Naive thymus-derived CD4-positive, alpha-beta T cell (primary cell): ENCODE data around the gene PET100. TPM values are rescaled to one million over a fixed set of nuclear protein-coding genes. Genes with fewer than 3 reads are reported as not detected.

Experiments used
- ATAC-seq: fragments of 150-1000 bp; cut with Tn5 transposase; 2 replicates; pipeline ENCODE4 v1.10.0; 2021; ENCODE audit warnings: mild to moderate bottlenecking, moderate library complexity
- CTCF ChIA-PET: fragments of 350-600 bp; sonication (Branson Sonifier 250); formaldehyde crosslinking; loops from one replicate; lab custom pipeline; 2021; ENCODE audit warnings: antibody characterized with exemption; lab: Charles Lee
- POLR2A ChIA-PET: fragments of 350-600 bp; sonication (Branson Sonifier 250); formaldehyde crosslinking; loops from one replicate; lab custom pipeline; 2021; ENCODE audit warnings: antibody characterized with exemption, inconsistent platforms; lab: Charles Lee
- DNase-seq, 9 donors: peaks; one replicate each; pipeline versions ENCODE4 v3.0.0 to v3.0.0-alpha.2; 2020 to 2022; ENCODE audit warnings: mixed read lengths in 1 of 9
- H3K27ac ChIP-seq: one replicate; pipeline ENCODE4 v1.7.0; 2013; ENCODE audit warnings: mild to moderate bottlenecking, low read depth, low read length, moderate library complexity
- H3K27me3 ChIP-seq, 2 donors: one replicate each; pipeline ENCODE4 v1.7.0; 2013; ENCODE audit warnings: low read length in 2 of 2, mild to moderate bottlenecking in 2 of 2, moderate library complexity in 2 of 2; ENCODE audit not compliant: control insufficient read depth in 2 of 2, insufficient read depth in 2 of 2
- H3K36me3 ChIP-seq, 3 experiments: 1 replicate in 2 of 3; 2 replicates in 1 of 3; pipeline ENCODE4 v1.7.0; 2013; ENCODE audit warnings: low read length in 3 of 3, mild to moderate bottlenecking in 3 of 3, moderate library complexity in 1 of 3; ENCODE audit not compliant: insufficient read depth in 3 of 3, control insufficient read depth in 2 of 3
- H3K4me1 ChIP-seq, 2 donors: one replicate each; pipeline ENCODE4 v1.7.0; 2013; ENCODE audit warnings: low read length in 2 of 2, mild to moderate bottlenecking in 2 of 2, moderate library complexity in 1 of 2; ENCODE audit not compliant: control insufficient read depth in 2 of 2, insufficient read depth in 2 of 2
- H3K4me3 ChIP-seq: 2 replicates; pipeline ENCODE4 v1.7.0; 2013; ENCODE audit warnings: mild to moderate bottlenecking, low read length
- H3K9me3 ChIP-seq, 3 experiments: 1 replicate in 2 of 3; 2 replicates in 1 of 3; pipeline ENCODE4 v1.7.0; 2013; ENCODE audit warnings: low read length in 3 of 3; ENCODE audit not compliant: control insufficient read depth in 2 of 3
- H3K27ac Mint-ChIP-seq, 9 donors: one replicate each; pipeline ENCODE4 v1.8.0; 2020 to 2022; ENCODE audit warnings: mixed read lengths in 9 of 9, mild to moderate bottlenecking in 8 of 9, moderate library complexity in 5 of 9, inconsistent platforms in 2 of 9
- H3K27me3 Mint-ChIP-seq, 5 donors: one replicate each; pipeline ENCODE4 v1.8.0; 2021 to 2022; ENCODE audit warnings: mixed read lengths in 5 of 5, mild to moderate bottlenecking in 1 of 5
- H3K36me3 Mint-ChIP-seq, 5 donors: one replicate each; pipeline ENCODE4 v1.8.0; 2020 to 2022; ENCODE audit warnings: mixed read lengths in 5 of 5, mild to moderate bottlenecking in 3 of 5, inconsistent platforms in 1 of 5
- H3K4me1 Mint-ChIP-seq, 7 donors: one replicate each; pipeline ENCODE4 v1.8.0; 2020 to 2022; ENCODE audit warnings: mixed read lengths in 7 of 7, mild to moderate bottlenecking in 3 of 7, inconsistent platforms in 1 of 7
- H3K4me3 Mint-ChIP-seq, 10 donors: one replicate each; pipeline ENCODE4 v1.8.0; 2020 to 2022; ENCODE audit warnings: mild to moderate bottlenecking in 10 of 10, mixed read lengths in 10 of 10, moderate library complexity in 6 of 10, inconsistent platforms in 2 of 10
- H3K9me3 Mint-ChIP-seq, 11 donors: one replicate each; pipeline ENCODE4 v1.8.0; 2020 to 2022; ENCODE audit warnings: mixed read lengths in 11 of 11, mild to moderate bottlenecking in 4 of 11, inconsistent platforms in 1 of 11, moderate library complexity in 1 of 11
- intact Hi-C, 2 donors: fragments of 100-400 bp; cut with micrococcal nuclease; formaldehyde crosslinking; loops; one replicate each; pipeline ENCODE4 v1.15.1; 2023
- polyA plus RNA-seq, 2 donors: library from polyadenylated mRNA; unstranded; fragments of 300-500 nt; fragmentation: Illumina TruSeq; gene quantifications; one replicate each; pipeline ENCODE4 v1.2.3, GENCODE V29; 2021
- total RNA-seq, 6 experiments: library from RNA in 5 of 6; stranded (reverse) in 5 of 6; gene quantifications; 1 replicate in 5 of 6; 2 replicates in 1 of 6; pipeline ENCODE4 v1.2.3 and lab custom pipeline; 2021 to 2026

The PET100 gene
- total and polyA plus RNA-seq, 7 experiments from 2014 or later, result 112 to 274 (median 127) TPM

DNA sequence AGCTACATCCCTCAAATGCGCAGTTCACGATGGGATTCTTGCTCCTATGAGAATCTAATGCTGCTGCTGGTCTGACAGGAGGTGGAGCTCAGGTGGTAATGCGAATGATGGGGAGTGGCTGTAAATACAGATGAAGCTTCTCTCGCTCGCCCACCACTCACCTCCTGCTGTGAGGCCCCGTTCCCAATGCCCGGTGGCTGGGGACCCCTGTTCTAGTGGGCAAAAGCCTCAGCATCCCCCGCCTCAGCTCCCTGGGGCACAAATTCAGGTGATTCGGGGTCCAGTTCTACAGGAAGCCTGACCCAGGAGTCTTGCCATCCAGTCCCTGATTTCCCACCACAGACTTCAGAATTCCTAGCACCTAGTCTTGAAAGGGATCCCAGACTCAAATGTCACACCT, 42.9 kb downstream of the PET100 start:
- Mint-ChIP-seq H3K4me1 (peaks cover 24 to 37% (median 31%) of the 10 kb centered on the region in 7 donors), H3K4me3 (no peak overlapping the region), H3K27ac (no peak overlapping the region), H3K36me3 (no peaks in the 10 kb centered on the region), H3K9me3 (no peaks in the 10 kb centered on the region), H3K27me3 (peaks cover 18 to 51% (median 31%) of the 10 kb centered on the region in 5 donors)
- Histone ChIP-seq H3K36me3 (no peaks in the 10 kb centered on the region), H3K27me3 (peaks cover 0 to 6% of the 10 kb centered on the region in 2 donors), H3K4me1 (peaks cover 4 to 9% of the 10 kb centered on the region in 2 donors), H3K9me3 (no peaks in the 10 kb centered on the region), H3K4me3 (no peak overlapping the region), H3K27ac (no peak overlapping the region)
- CTCF ChIA-PET, result interaction anchor here (0.6 kb wide), 1 partner anchor 14 kb away, joined by 5 read pairs; no protein-coding TSS in a partner anchor
- intact Hi-C loops, result no loop called here
- POLR2A ChIA-PET, result no interaction called here
- DNase-seq (no peak), ATAC-seq (no peak)

- peak; percentile 77 for ATAC-seq
- peaks cover 28 to 47% (median 36%) of the 10 kb centered on the region in 7 donors for H3K4me1 Mint-ChIP-seq
- Histone ChIP-seq H3K27ac (no peak overlapping the region), H3K9me3 (no peaks in the 10 kb centered on the region), H3K36me3 (no peaks in the 10 kb centered on the region), H3K4me1 (peaks cover 8 to 14% of the 10 kb centered on the region in 2 donors), H3K4me3 (no peak overlapping the region), H3K27me3 (peaks cover 0 to 6% of the 10 kb centered on the region in 2 donors)
- H3K27me3 Mint-ChIP-seq, result peaks cover 18 to 56% (median 29%) of the 10 kb centered on the region in 5 donors
- no peaks in the 10 kb centered on the region for H3K36me3 Mint-ChIP-seq
- peaks cover 0 to under 1% (median 0%) of the 10 kb centered on the region in 11 donors for H3K9me3 Mint-ChIP-seq
- H3K27ac Mint-ChIP-seq, result peak overlapping the region in 1 of 9 donors; percentile 12
- intact Hi-C loops, result no loop called here
- POLR2A ChIA-PET, result no interaction called here
- no peak for DNase-seq
- no peak overlapping the region for H3K4me3 Mint-ChIP-seq
- CTCF ChIA-PET, result interaction anchor here (0.9 kb wide), 1 partner anchor 19 kb away, joined by 4 read pairs; no protein-coding TSS in a partner anchor
Measured at GRCh38 chr19:7674010-7675005, 44.7 kb downstream of the PET100 start.

DNA sequence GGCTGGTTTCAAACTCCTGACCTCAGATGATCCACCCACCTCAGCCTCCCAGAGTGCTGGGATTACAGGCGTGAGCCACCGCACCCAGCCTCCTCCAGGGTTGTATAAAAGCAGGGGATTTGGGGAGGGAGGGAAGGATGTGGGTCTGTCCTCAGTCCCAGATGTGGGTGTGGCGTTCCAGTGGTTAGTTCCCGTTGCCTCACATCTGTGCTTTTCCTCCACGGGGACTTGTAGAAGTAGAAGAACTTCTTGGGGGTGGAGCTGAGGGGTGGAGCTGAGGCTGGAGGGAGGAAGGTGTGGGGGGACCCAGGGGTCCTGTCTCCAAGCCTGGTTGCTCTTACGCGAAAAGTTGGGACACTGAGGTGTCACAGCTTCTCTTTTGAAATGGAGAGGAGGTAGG, 46.8 kb downstream of the PET100 start:
- intact Hi-C loops, result no loop called here
- DNase-seq (no peak), ATAC-seq (no peak)
- Mint-ChIP-seq H3K4me3 (peak overlapping the region in 9 of 10 donors; percentile 26 to 76 (median 48)), H3K4me1 (peaks cover 28 to 50% (median 43%) of the 10 kb centered on the region in 7 donors), H3K36me3 (no peaks in the 10 kb centered on the region), H3K27ac (no peak overlapping the region), H3K9me3 (peaks cover 0 to 2% (median 0%) of the 10 kb centered on the region in 11 donors), H3K27me3 (peaks cover 10 to 42% (median 17%) of the 10 kb centered on the region in 5 donors)
- H3K4me3 ChIP-seq, result no peak overlapping the region
- H3K27ac ChIP-seq, result no peak overlapping the region
- CTCF ChIA-PET, result interaction anchor here (0.6 to 1.9 kb wide), 3 partner anchors 107 to 124 kb away, joined by 3 to 6 read pairs (median 5); no protein-coding TSS in a partner anchor
- H3K4me1 ChIP-seq, result peaks cover 19 to 26% of the 10 kb centered on the region in 2 donors
- H3K36me3 ChIP-seq, result peaks cover 0 to 6% (median 0%) of the 10 kb centered on the region in 3 experiments
- peaks cover 0 to 6% of the 10 kb centered on the region in 2 donors for H3K27me3 ChIP-seq
- POLR2A ChIA-PET, result interaction anchor here (1.2 to 1.9 kb wide), 2 partner anchors 30 to 124 kb away, joined by 3 to 6 read pairs; no protein-coding TSS in a partner anchor
- H3K9me3 ChIP-seq, result no peaks in the 10 kb centered on the region

- peak within 1 kb of the TSS in 9 of 10 donors; percentile 26 to 80 (median 50) for H3K4me3 Mint-ChIP-seq
- peaks cover 31 to 54% (median 47%) of the 10 kb centered on the region in 7 donors for H3K4me1 Mint-ChIP-seq
- H3K36me3 Mint-ChIP-seq, result peaks cover 0 to 2% (median 0%) of the 10 kb centered on the region in 5 donors
- Histone ChIP-seq H3K4me1 (peaks cover 24 to 27% of the 10 kb centered on the region in 2 donors), H3K27ac (no peak within 1 kb of the TSS), H3K36me3 (peaks cover 0 to 6% (median 0%) of the 10 kb centered on the region in 3 experiments), H3K27me3 (peaks cover 0 to 6% of the 10 kb centered on the region in 2 donors), H3K4me3 (no peak within 1 kb of the TSS), H3K9me3 (no peaks in the 10 kb centered on the region)
- peaks cover 6 to 37% (median 15%) of the 10 kb centered on the region in 5 donors for H3K27me3 Mint-ChIP-seq
- no peak for DNase-seq
- H3K9me3 Mint-ChIP-seq, result peaks cover 0 to 2% (median 0%) of the 10 kb centered on the region in 11 donors
- no peak for ATAC-seq
- CTCF ChIA-PET, result interaction anchor here (1.3 to 1.9 kb wide), 3 partner anchors 109 to 123 kb away, joined by 5 to 6 read pairs (median 5); no protein-coding TSS in a partner anchor
- intact Hi-C loops, result no loop called here
- POLR2A ChIA-PET, result interaction anchor here (1.9 kb wide), 1 partner anchor 123 kb away, joined by 6 read pairs; no protein-coding TSS in a partner anchor
- H3K27ac Mint-ChIP-seq, result peak within 1 kb of the TSS in 2 of 9 donors; percentile 23 to 85
Measured at GRCh38 chr19:7676854-7677253, 47.3 kb downstream of the PET100 start, which contains the start of gene MCEMP1. Gene MCEMP1, plus strand, starts transcription at chr19:7677090. Its CDS starts 31 bp downstream, at chr19:7677121.

DNA sequence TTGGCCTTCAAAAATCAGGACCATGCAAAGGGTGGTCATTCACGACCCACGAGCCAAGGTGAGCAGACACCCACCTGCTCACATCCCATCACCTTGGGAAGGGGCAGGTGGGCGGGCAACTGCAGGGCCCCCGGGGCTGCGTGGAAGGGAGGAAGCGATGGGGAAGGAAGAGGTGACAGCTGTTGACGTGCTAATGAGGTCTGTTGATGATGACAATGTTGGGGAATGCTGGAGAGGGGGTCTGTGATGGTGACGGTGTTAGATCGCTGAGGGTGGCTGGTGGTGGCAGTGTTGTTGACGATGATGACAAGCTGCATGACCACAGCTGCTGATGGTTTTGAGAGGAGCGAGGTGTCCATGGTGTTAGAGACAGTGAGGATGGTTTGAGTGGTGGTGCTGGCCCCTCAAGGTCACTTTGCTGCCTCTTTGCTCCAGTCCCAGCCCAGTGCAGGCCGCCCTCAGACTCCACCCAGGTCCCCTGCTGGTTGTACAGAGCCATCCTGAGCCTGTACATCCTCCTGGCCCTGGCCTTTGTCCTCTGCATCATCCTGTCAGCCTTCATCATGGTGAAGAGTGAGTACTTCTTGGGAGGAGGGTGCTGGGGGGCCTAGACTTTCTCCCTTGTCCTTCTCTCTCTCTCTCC, 48.2 kb downstream of the PET100 start:
- Mint-ChIP-seq H3K4me1 (peaks cover 31 to 60% (median 49%) of the 10 kb centered on the region in 7 donors), H3K36me3 (peaks cover 0 to 6% (median 0%) of the 10 kb centered on the region in 5 donors), H3K27me3 (peaks cover 6 to 35% (median 13%) of the 10 kb centered on the region in 5 donors), H3K27ac (peak overlapping the region in 1 of 9 donors; percentile 85), H3K4me3 (peak overlapping the region in 4 of 10 donors; percentile 18 to 46 (median 30)), H3K9me3 (peaks cover 0 to 2% (median 0%) of the 10 kb centered on the region in 11 donors)
- Histone ChIP-seq H3K9me3 (no peaks in the 10 kb centered on the region), H3K27ac (no peak overlapping the region), H3K4me3 (no peak overlapping the region), H3K36me3 (peaks cover 0 to 11% (median 0%) of the 10 kb centered on the region in 3 experiments), H3K27me3 (peaks cover 0 to 6% of the 10 kb centered on the region in 2 donors), H3K4me1 (peaks cover 26 to 32% of the 10 kb centered on the region in 2 donors)
- intact Hi-C loops, result no loop called here
- DNase-seq, result no peak
- CTCF ChIA-PET, result interaction anchor here (1.2 to 1.8 kb wide), 3 partner anchors 26 to 122 kb away, joined by 3 to 15 read pairs (median 5); no protein-coding TSS in a partner anchor
- POLR2A ChIA-PET, result interaction anchor here (1.4 to 1.9 kb wide), 2 partner anchors 13 to 123 kb away, joined by 3 to 6 read pairs; no protein-coding TSS in a partner anchor
- ATAC-seq, result no peak
